ENCODE measurements around the gene SPESP1. TPM values are rescaled to one million over a fixed set of nuclear protein-coding genes. Genes with fewer than 3 reads are reported as not detected.
A peak's percentile ranks its signal among the peaks of the same experiment; 100 is the strongest.

The SPESP1 gene
- total and polyA plus RNA-seq, 2 experiments from 2014 or later = not detected

DNA sequence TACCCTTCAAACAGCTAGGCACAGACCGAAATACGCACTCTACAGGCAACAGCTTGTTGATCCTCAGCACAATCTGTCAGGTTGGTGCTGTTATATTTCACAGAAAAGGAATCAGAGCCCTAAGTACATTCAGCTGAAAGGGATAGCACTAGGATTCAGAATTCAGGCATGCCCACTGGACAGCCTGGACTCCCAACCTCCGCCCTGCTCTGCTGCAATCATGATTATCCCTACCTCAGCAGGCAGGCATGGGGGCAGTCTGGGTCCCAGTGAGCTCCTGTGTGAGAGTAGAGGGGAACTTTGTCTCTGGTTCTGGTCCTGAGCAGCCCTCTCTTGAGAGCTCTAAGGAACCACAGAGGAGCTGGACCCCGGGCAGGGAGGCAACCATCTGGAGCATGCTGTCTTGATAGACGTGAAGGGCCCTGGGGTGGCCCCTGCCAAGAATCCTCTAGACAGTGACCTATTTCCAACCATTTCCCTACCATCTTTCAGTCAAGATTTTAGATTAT lies 60.7 kb downstream of the SPESP1 start:
- ATAC-seq (no peak; the same call in 2 of the 3 replicates), DNase-seq (ENCODE audit: low spot score) (no peak)
- no peaks in the 10 kb centered on the region for H3K27me3 ChIP-seq (ENCODE audit: insufficient read depth)
- H3K9me3 Mint-ChIP-seq = peaks cover 29% of the 10 kb centered on the region
- peaks cover 24% of the 10 kb centered on the region for H3K27me3 Mint-ChIP-seq (ENCODE audit: insufficient read depth, low read depth, poor library complexity)
- TF ChIP-seq REST (IDR thresholded peaks at IDR 0.05; ENCODE audit: unreplicated experiment) (no peak), ZNF331 (CRISPR knock-in tag; IDR thresholded peaks at IDR 0.05; ENCODE audit: low read depth) (no peak), POLR2AphosphoS5 (IDR thresholded peaks at IDR 0.05; ENCODE audit: low read depth) (no peak), EZH2phosphoT487 (IDR thresholded peaks at IDR 0.05; ENCODE audit: unreplicated experiment) (no peak), CTCF (conservative IDR thresholded peaks at IDR 0.05; ENCODE audit: low read depth in 2 of 2) (no peak), ZNF462 (CRISPR knock-in tag; IDR thresholded peaks at IDR 0.05) (no peak), JUNB (IDR thresholded peaks at IDR 0.05; ENCODE audit: unreplicated experiment) (no peak)
- H2AFZ ChIP-seq = peak overlapping the region; percentile 78; the same call in 1 of the 2 replicates
- H3K9me2 ChIP-seq (ENCODE audit: insufficient read depth) = no peaks in the 10 kb centered on the region
- H3K36me3 Mint-ChIP-seq (ENCODE audit: low read depth) = peaks cover 19% of the 10 kb centered on the region
- peaks cover 10% of the 10 kb centered on the region for H3K4me1 ChIP-seq (ENCODE audit: insufficient read depth)
- H3K27ac Mint-ChIP-seq = no peak overlapping the region
- H3F3A ChIP-seq (replicated peaks; ENCODE audit: low read depth) = no peaks in the 10 kb centered on the region
- no peak overlapping the region for H3K4me3 ChIP-seq
- no peak overlapping the region; the same call in 2 of the 3 replicates for H3K4me3 Mint-ChIP-seq
- no peaks in the 10 kb centered on the region for H3K36me3 ChIP-seq (ENCODE audit: insufficient read depth)
- H3K4me1 Mint-ChIP-seq = peaks cover 23% of the 10 kb centered on the region
- no peak overlapping the region for H3K27ac ChIP-seq (ENCODE audit: low read depth)
- no peaks in the 10 kb centered on the region for H3K79me2 ChIP-seq (replicated peaks; ENCODE audit: insufficient read depth)
- H3K4me2 ChIP-seq = peak overlapping the region; percentile 52; the same call in 1 of the 2 replicates
- H4K20me1 ChIP-seq (replicated peaks; ENCODE audit: insufficient read depth) = no peaks in the 10 kb centered on the region

All from GM23338 (cell line).